ENCODE data around the gene KSR1.
A peak's percentile ranks its signal among the peaks of the same experiment; 100 is the strongest.

Gene KSR1

GRCh38 chr17:27550974-27551505 is 94.8 kb downstream of the KSR1 start:
- DNase-seq (ENCODE audit: low read depth in 2 of 2), result no peak

GRCh38 chr17:27551701-27552248 is 95.5 kb downstream of the KSR1 start:
- no peak for DNase-seq (ENCODE audit: low read depth in 2 of 2)

- DNase-seq (ENCODE audit: low read depth in 2 of 2), result no peak
These were observed 96.1 kb downstream of the KSR1 start for GRCh38 chr17:27552276-27552732.

GRCh38 chr17:27553019-27553511 is 96.8 kb downstream of the KSR1 start:
- DNase-seq (ENCODE audit: low read depth in 2 of 2), result no peak

- DNase-seq (ENCODE audit: low read depth in 2 of 2), result no peak
These were observed 97.9 kb downstream of the KSR1 start for GRCh38 chr17:27554152-27554551.

GRCh38 chr17:27554911-27555310 is 98.7 kb downstream of the KSR1 start:
- DNase-seq (ENCODE audit: low read depth in 2 of 2), result no peak

- no peak for DNase-seq (ENCODE audit: low read depth in 2 of 2)
These were observed 99.1 kb downstream of the KSR1 start for GRCh38 chr17:27555339-27555738.

GRCh38 chr17:27558341-27558740 is 102.1 kb downstream of the KSR1 start:
- no peak for DNase-seq (ENCODE audit: low read depth in 2 of 2)

- no peak for DNase-seq (ENCODE audit: low read depth in 2 of 2)
These were observed 102.7 kb downstream of the KSR1 start for GRCh38 chr17:27558842-27559505.

GRCh38 chr17:27559506-27560481 is 103.5 kb downstream of the KSR1 start:
- no peak for DNase-seq (ENCODE audit: low read depth in 2 of 2)

GRCh38 chr17:27560668-27561067 is 104.4 kb downstream of the KSR1 start:
- no peak for DNase-seq (ENCODE audit: low read depth in 2 of 2)

GRCh38 chr17:27562777-27563455 is 106.7 kb downstream of the KSR1 start:
- no peak for DNase-seq (ENCODE audit: low read depth in 2 of 2)

GRCh38 chr17:27563532-27563931 is 107.3 kb downstream of the KSR1 start:
- no peak for DNase-seq (ENCODE audit: low read depth in 2 of 2)

GRCh38 chr17:27564463-27564862 is 108.2 kb downstream of the KSR1 start:
- no peak for DNase-seq (ENCODE audit: low read depth in 2 of 2)

- peak; percentile 46 to 52 for DNase-seq (ENCODE audit: low read depth in 2 of 2)
These were observed 109.8 kb downstream of the KSR1 start for GRCh38 chr17:27565874-27566670.

GRCh38 chr17:27566671-27567562 is 110.7 kb downstream of the KSR1 start:
- no peak for DNase-seq (ENCODE audit: low read depth in 2 of 2)

GRCh38 chr17:27567563-27567859 is 111.3 kb downstream of the KSR1 start:
- DNase-seq (ENCODE audit: low read depth in 2 of 2), result no peak

- no peak for DNase-seq (ENCODE audit: low read depth in 2 of 2)
These were observed 112.0 kb downstream of the KSR1 start for GRCh38 chr17:27568216-27568615.

GRCh38 chr17:27568811-27569210 is 112.6 kb downstream of the KSR1 start:
- DNase-seq (ENCODE audit: low read depth in 2 of 2), result no peak

- peak; percentile 56 to 63 for DNase-seq (ENCODE audit: low read depth in 2 of 2)
These were observed 113.0 kb downstream of the KSR1 start for GRCh38 chr17:27569257-27569722.

All from stimulated activated CD4-positive, alpha-beta T cell treated with anti-CD3 and anti-CD28 coated beads, Interleukin-15, amount 100 ng/mL, for 48 hours (primary cell).